ENCODE data around the gene SHH. TPM values are rescaled to one million over a fixed set of nuclear protein-coding genes. Genes with fewer than 3 reads are reported as not detected.
A peak's percentile ranks its signal among the peaks of the same experiment; 100 is the strongest.

Gene SHH
- total and polyA plus RNA-seq, 2 of the 4 experiments (the other 2 are of a cell fraction): under 0.01 to 0.03 TPM

- 84% methylated on average over 4 of the region's 5 CpGs; no CpG with 5 or more reads in 1 of the 2 experiments for whole genome bisulfite sequencing, 2 experiments (ENCODE audit: extremely low coverage in 2 of 2, insufficient read length in 1 of 2)
- no peak overlapping the region for H4K8ac ChIP-seq (ENCODE audit: low read depth in 2 of 2, low read length in 2 of 2)
- intact Hi-C loops (cut with micrococcal nuclease) (no loop called here), in situ Hi-C loops (cut with MboI; ENCODE audit: low sequenced_read_pairs) (no loop called here), dilution Hi-C loops (cut with HindIII; ENCODE audit: low sequenced_read_pairs, unreplicated experiment) (no loop called here)
- H4K20me1 ChIP-seq (ENCODE audit: insufficient read depth, low read length): no peaks in the 10 kb centered on the region
- H3K4ac ChIP-seq (ENCODE audit: low read depth, low read length): no peak overlapping the region
- no peak for ATAC-seq (ENCODE audit: low read depth)
- no peaks in the 10 kb centered on the region for H3K9me1 ChIP-seq (ENCODE audit: insufficient read depth, low read length)
- no peak overlapping the region for H3K18ac ChIP-seq (ENCODE audit: low read depth, low read length)
- no peak overlapping the region for H2BK5ac ChIP-seq (ENCODE audit: low read depth, low read length, poor library complexity, severe bottlenecking)
- ChIA-PET CTCF (no interaction called here), POLR2A (ENCODE audit: unreplicated experiment) (no interaction called here)
- H3K27me3 ChIP-seq (ENCODE audit: control insufficient read depth, insufficient read depth, low read length): peaks cover 4% of the 10 kb centered on the region; the same call in 1 of the 2 replicates
- no peak overlapping the region for H3K9ac ChIP-seq (ENCODE audit: low read depth, low read length)
- H4K91ac ChIP-seq (ENCODE audit: insufficient read depth, low read depth, low read length): no peak overlapping the region
- no peak for DNase-seq
- no peak overlapping the region for H3K4me2 ChIP-seq (ENCODE audit: low read depth, low read length)
- no peak overlapping the region for H2BK15ac ChIP-seq (ENCODE audit: low read depth, low read length)
- peaks cover 17% of the 10 kb centered on the region; the same call in 1 of the 2 replicates for H3K9me3 ChIP-seq (ENCODE audit: control insufficient read depth, insufficient read depth, low read length)
- BruUV-seq (replicated peaks): no TSS peak
- no peaks in the 10 kb centered on the region for H3K79me1 ChIP-seq (ENCODE audit: low read depth in 1 of 2, low read length in 2 of 2)
- H4K5ac ChIP-seq (ENCODE audit: low read depth, low read length): no peak overlapping the region
- no peaks in the 10 kb centered on the region for H3K36me3 ChIP-seq (ENCODE audit: control insufficient read depth, insufficient read depth, low read length)
- no peak overlapping the region for H3K4me3 ChIP-seq (ENCODE audit: insufficient read depth, low read depth, low read length)
- no peak overlapping the region for H3K23ac ChIP-seq (ENCODE audit: low read depth, low read length)
- no peak overlapping the region for H3K14ac ChIP-seq (replicated peaks; ENCODE audit: low read depth, low read length)
- H2BK120ac ChIP-seq (ENCODE audit: low read depth, low read length): no peak overlapping the region
- peak overlapping the region; percentile 42 for H2AK9ac ChIP-seq (replicated peaks; ENCODE audit: low read depth, low read length, poor library complexity)
- no peak overlapping the region for H2BK20ac ChIP-seq (ENCODE audit: low read depth, low read length)
- no peaks in the 10 kb centered on the region for H3K4me1 ChIP-seq (ENCODE audit: control insufficient read depth, insufficient read depth, low read length)
- H3K56ac ChIP-seq (ENCODE audit: extremely low read depth, insufficient read depth, low read length): no peak overlapping the region
- no peak overlapping the region for H2AK5ac ChIP-seq (ENCODE audit: low read depth, low read length)
- no peak overlapping the region for H3K27ac ChIP-seq (ENCODE audit: insufficient read depth, low read length)
- no peak overlapping the region for H2AFZ ChIP-seq (replicated peaks; ENCODE audit: low read length, poor library complexity)
- TF ChIP-seq RCOR1 (IDR thresholded peaks at IDR 0.05; ENCODE audit: insufficient replicate concordance, low read length) (no peak), ELK1 (IDR thresholded peaks at IDR 0.05; ENCODE audit: borderline replicate concordance, low read depth, low read length) (no peak), MAFK (IDR thresholded peaks at IDR 0.05; ENCODE audit: low read depth, low read length) (no peak), RFX5 (IDR thresholded peaks at IDR 0.05; ENCODE audit: low read depth, low read length) (no peak), NFE2L2 (IDR thresholded peaks at IDR 0.05; ENCODE audit: low read depth, low read length) (no peak), RAD21 (IDR thresholded peaks at IDR 0.05; ENCODE audit: low read length) (no peak), POLR2A (IDR thresholded peaks at IDR 0.05; ENCODE audit: low read depth, low read length) (no peak), CTCF (conservative IDR thresholded peaks at IDR 0.05; ENCODE audit: low read depth, low read length) (no peak), SMC3 (IDR thresholded peaks at IDR 0.05; ENCODE audit: low read depth, low read length) (no peak), MXI1 (IDR thresholded peaks at IDR 0.05; ENCODE audit: borderline replicate concordance, low read depth, low read length) (no peak), CEBPB (IDR thresholded peaks at IDR 0.05; ENCODE audit: low read depth, low read length) (no peak), MAZ (IDR thresholded peaks at IDR 0.05; ENCODE audit: borderline replicate concordance, low read depth, low read length) (no peak), FOS (IDR thresholded peaks at IDR 0.05; ENCODE audit: low read depth, low read length) (no peak), BHLHE40 (IDR thresholded peaks at IDR 0.05; ENCODE audit: low read depth, low read length) (no peak), CHD1 (IDR thresholded peaks at IDR 0.05; ENCODE audit: low read depth, low read length) (no peak)
- TF ChIP-seq, protein P1, sequence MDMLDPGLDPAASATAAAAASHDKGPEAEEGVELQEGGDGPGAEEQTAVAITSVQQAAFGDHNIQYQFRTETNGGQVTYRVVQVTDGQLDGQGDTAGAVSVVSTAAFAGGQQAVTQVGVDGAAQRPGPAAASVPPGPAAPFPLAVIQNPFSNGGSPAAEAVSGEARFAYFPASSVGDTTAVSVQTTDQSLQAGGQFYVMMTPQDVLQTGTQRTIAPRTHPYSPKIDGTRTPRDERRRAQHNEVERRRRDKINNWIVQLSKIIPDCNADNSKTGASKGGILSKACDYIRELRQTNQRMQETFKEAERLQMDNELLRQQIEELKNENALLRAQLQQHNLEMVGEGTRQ (IDR thresholded peaks at IDR 0.05; ENCODE audit: low read depth, low read length): no peak
Observed at GRCh38 chr7:155846156-155846555, 33.9 kb upstream of the SHH start.
